H9 (cell line): ENCODE measurements around the gene RPN1. TPM values are rescaled to one million over a fixed set of nuclear protein-coding genes. Genes with fewer than 3 reads are reported as not detected.

Experiments
- DNase-seq: peaks from one replicate; pipeline ENCODE4 v3.0.0-alpha.2; 2017
- H2AFZ ChIP-seq: one replicate; pipeline ENCODE4 v1.6.1; 2013; ENCODE audit warnings: mild to moderate bottlenecking, low read length, control low read depth, moderate library complexity
- H2AK5ac ChIP-seq: 2 replicates; pipeline ENCODE4 v1.6.1; 2013; ENCODE audit warnings: low read length, control low read depth, mixed read lengths; ENCODE audit not compliant: insufficient read length
- H2BK120ac ChIP-seq: one replicate; pipeline ENCODE4 v1.6.1; 2013; ENCODE audit warnings: low read depth, mild to moderate bottlenecking, low read length, control low read depth, inconsistent platforms; ENCODE audit not compliant: poor library complexity, severe bottlenecking
- H2BK12ac ChIP-seq: 2 replicates; pipeline ENCODE4 v1.6.1; 2013; ENCODE audit warnings: low read length, control low read depth, mixed read lengths, low read depth; ENCODE audit not compliant: insufficient read length
- H2BK15ac ChIP-seq: 2 replicates; pipeline ENCODE4 v1.6.1; 2013; ENCODE audit warnings: low read depth, low read length, control low read depth
- H2BK20ac ChIP-seq: one replicate; pipeline ENCODE4 v1.6.1; 2013; ENCODE audit warnings: low read depth, mild to moderate bottlenecking, low read length, control low read depth, inconsistent platforms; ENCODE audit not compliant: poor library complexity, severe bottlenecking
- H2BK5ac ChIP-seq: 2 replicates; pipeline ENCODE4 v1.6.1; 2013; ENCODE audit warnings: low read length, control low read depth, mixed read lengths; ENCODE audit not compliant: insufficient read length
- H3K14ac ChIP-seq: 2 replicates; pipeline ENCODE4 v1.6.1; 2013; ENCODE audit warnings: low read length, control low read depth; ENCODE audit not compliant: insufficient read depth
- H3K18ac ChIP-seq: 2 replicates; pipeline ENCODE4 v1.6.1; 2013; ENCODE audit warnings: low read depth, mild to moderate bottlenecking, mixed read lengths, low read length, control low read depth; ENCODE audit not compliant: insufficient read length
- H3K23ac ChIP-seq: 2 replicates; pipeline ENCODE4 v1.6.1; 2013; ENCODE audit warnings: low read length, control low read depth, mixed read lengths, low read depth; ENCODE audit not compliant: insufficient read length
- H3K23me2 ChIP-seq: 2 replicates; pipeline ENCODE4 v1.6.1; 2013; ENCODE audit warnings: low read depth, mild to moderate bottlenecking, mixed read lengths, low read length, control low read depth; ENCODE audit not compliant: insufficient read length, poor library complexity, severe bottlenecking
- H3K27ac ChIP-seq: 2 replicates; pipeline ENCODE4 v1.5.1; 2013; ENCODE audit warnings: low read length, control low read depth, mixed read lengths, low read depth; ENCODE audit not compliant: insufficient read length
- H3K27me3 ChIP-seq: 2 replicates; pipeline ENCODE4 v1.6.1; 2013; ENCODE audit warnings: low read length, control low read depth, inconsistent platforms; ENCODE audit not compliant: insufficient read depth
- H3K4ac ChIP-seq: 2 replicates; pipeline ENCODE4 v1.6.1; 2013; ENCODE audit warnings: low read depth, mild to moderate bottlenecking, control low read depth, inconsistent platforms, low read length, moderate library complexity
- H3K4me1 ChIP-seq: 2 replicates; pipeline ENCODE4 v1.6.1; 2013; ENCODE audit warnings: low read length, control low read depth, inconsistent platforms; ENCODE audit not compliant: insufficient read depth
- H3K4me2 ChIP-seq: 2 replicates; pipeline ENCODE4 v1.6.1; 2013; ENCODE audit warnings: low read length, control low read depth, mixed read lengths; ENCODE audit not compliant: insufficient read length, insufficient read depth
- H3K56ac ChIP-seq: 2 replicates; pipeline ENCODE4 v1.6.1; 2013; ENCODE audit warnings: low read depth, mild to moderate bottlenecking, mixed read lengths, low read length, control low read depth; ENCODE audit not compliant: insufficient read length
- H3K79me1 ChIP-seq: 2 replicates; pipeline ENCODE4 v1.6.1; 2013; ENCODE audit warnings: low read depth, mild to moderate bottlenecking, moderate library complexity, low read length, control low read depth, inconsistent platforms; ENCODE audit not compliant: insufficient read depth, poor library complexity, severe bottlenecking
- H3K79me2 ChIP-seq: 2 replicates; pipeline ENCODE4 v1.6.1; 2013; ENCODE audit warnings: low read length, control low read depth, inconsistent platforms; ENCODE audit not compliant: insufficient read depth
- H3K9ac ChIP-seq: 2 replicates; pipeline ENCODE4 v1.6.1; 2013; ENCODE audit warnings: low read length, control low read depth, mixed read lengths; ENCODE audit not compliant: insufficient read length; ENCODE audit errors: extremely low read depth
- H3K9me3 ChIP-seq: one replicate; pipeline ENCODE4 v1.6.1; 2013; ENCODE audit warnings: low read depth, low read length, inconsistent platforms; ENCODE audit not compliant: control insufficient read depth
- H3T11ph ChIP-seq: one replicate; pipeline ENCODE4 v1.6.1; 2013; ENCODE audit warnings: mild to moderate bottlenecking, low read length, control low read depth, inconsistent platforms
- H4K20me1 ChIP-seq: one replicate; pipeline ENCODE4 v1.6.1; 2013; ENCODE audit not compliant: control insufficient read depth, insufficient read length, insufficient read depth
- H4K5ac ChIP-seq: 2 replicates; pipeline ENCODE4 v1.6.1; 2013; ENCODE audit warnings: low read depth, mild to moderate bottlenecking, mixed read lengths, low read length, control low read depth; ENCODE audit not compliant: insufficient read length
- H4K8ac ChIP-seq: replicated peaks from 2 replicates; pipeline ENCODE4 v1.6.1; 2013; ENCODE audit warnings: low read length, control low read depth, mixed read lengths, low read depth; ENCODE audit not compliant: insufficient read length
- H4K91ac ChIP-seq: 2 replicates; pipeline ENCODE4 v1.6.1; 2013; ENCODE audit warnings: low read depth, mild to moderate bottlenecking, moderate library complexity, mixed read lengths, low read length, control low read depth; ENCODE audit not compliant: insufficient read length
- H3K27ac Mint-ChIP-seq, 3 experiments: 2 replicates in 2 of 3; 3 replicates in 1 of 3; pipeline ENCODE4 v1.8.0; 2020 to 2021; ENCODE audit warnings: mixed read lengths in 3 of 3, mild to moderate bottlenecking in 1 of 3, moderate library complexity in 1 of 3
- H3K27me3 Mint-ChIP-seq: 2 replicates; pipeline ENCODE4 v1.8.0; 2021; ENCODE audit warnings: low read depth, mild to moderate bottlenecking, moderate library complexity, mixed read lengths
- H3K36me3 Mint-ChIP-seq, 3 experiments: 2 replicates in 2 of 3; 3 replicates in 1 of 3; pipeline ENCODE4 v1.8.0; 2020 to 2021; ENCODE audit warnings: low read depth in 3 of 3, mixed read lengths in 3 of 3; ENCODE audit not compliant: insufficient read depth in 1 of 3
- H3K4me1 Mint-ChIP-seq, 2 experiments: 2 replicates each; pipeline ENCODE4 v1.8.0; 2020; ENCODE audit warnings: mixed read lengths in 2 of 2
- H3K4me3 Mint-ChIP-seq, 2 experiments: 2 replicates in 1 of 2; 3 replicates in 1 of 2; pipeline ENCODE4 v1.8.0; 2020 to 2021; ENCODE audit warnings: mild to moderate bottlenecking in 2 of 2, mixed read lengths in 2 of 2, moderate library complexity in 1 of 2
- H3K9me3 Mint-ChIP-seq, 2 experiments: 2 replicates in 1 of 2; 3 replicates in 1 of 2; pipeline ENCODE4 v1.8.0; 2020; ENCODE audit warnings: mild to moderate bottlenecking in 2 of 2, mixed read lengths in 2 of 2, moderate library complexity in 1 of 2
- CTCF ChIP-seq: fragments of 200-600 bp; sonication (generic); conservative IDR thresholded peaks from 3 replicates; pipeline ENCODE4 v1.8.0; 2021; ENCODE audit warnings: antibody characterized with exemption, mild to moderate bottlenecking
- WGBS: extraction: QIAGEN DNeasy Blood & Tissue Kit; methylation state at CpG from one replicate; pipeline ENCODE4 v1.1.7; 2013; ENCODE audit warnings: missing lambda C conversion rate, low lambda C conversion rate, mixed read lengths; ENCODE audit not compliant: insufficient read length; ENCODE audit errors: extremely low coverage; 5-methylcytosine and 5-hydroxymethylcytosine counted together
- total RNA-seq: library from RNA; stranded (reverse); gene quantifications from 2 replicates; pipeline ENCODE4 v1.2.1, GENCODE V29; 2021

The RPN1 gene
- total RNA-seq, 1 experiment from 2014 or later = 174 TPM

DNA sequence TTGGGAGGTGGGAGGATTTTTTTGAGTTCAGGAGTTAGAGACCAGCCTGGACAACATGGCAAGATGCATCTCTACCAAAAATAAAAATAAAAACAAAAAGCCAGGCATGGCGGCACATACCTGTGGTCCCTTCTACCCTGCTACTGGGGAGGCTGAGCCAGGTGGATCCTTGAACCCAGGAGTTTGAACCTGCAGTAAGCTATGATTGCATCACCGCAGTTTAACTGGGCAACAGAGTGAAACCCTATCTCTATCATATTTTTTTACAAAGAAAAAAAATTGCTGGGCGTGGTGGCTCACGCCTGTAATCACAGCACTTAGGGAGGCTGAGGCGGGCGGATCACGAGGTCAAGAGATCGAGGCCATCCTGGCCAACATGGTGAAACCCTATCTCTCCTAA, 35.8 kb upstream of the RPN1 start:
- H3K14ac ChIP-seq = no peak overlapping the region
- H3K9ac ChIP-seq = no peak overlapping the region
- H3K79me2 ChIP-seq = no peaks in the 10 kb centered on the region
- no peak overlapping the region for H3T11ph ChIP-seq
- peaks cover under 1% of the 10 kb centered on the region for H3K23me2 ChIP-seq
- H4K5ac ChIP-seq = no peak overlapping the region
- no peak overlapping the region for H2BK5ac ChIP-seq
- Mint-ChIP-seq H3K27me3 (0 out of 2 replicates have a peak, but pooled peaks cover 4% of the 10 kb centered on the region), H3K27ac (no peak overlapping the region), H3K36me3 (no peaks in the 10 kb centered on the region), H3K9me3 (no peaks in the 10 kb centered on the region), H3K4me3 (no peak overlapping the region), H3K4me1 (peaks cover 1 to 2% of the 10 kb centered on the region in 2 experiments)
- no peak overlapping the region for H3K18ac ChIP-seq
- H3K23ac ChIP-seq = no peak overlapping the region
- no peak overlapping the region for H4K8ac ChIP-seq
- no peak overlapping the region for H2AK5ac ChIP-seq
- H3K9me3 ChIP-seq = no peaks in the 10 kb centered on the region
- H3K4me1 ChIP-seq = no peaks in the 10 kb centered on the region
- WGBS = no CpG with 5 or more reads among the region's 8 CpGs
- no peaks in the 10 kb centered on the region for H3K79me1 ChIP-seq
- no peak overlapping the region for H3K27ac ChIP-seq
- no peak overlapping the region for H2AFZ ChIP-seq
- no peaks in the 10 kb centered on the region for H4K20me1 ChIP-seq
- DNase-seq = no peak
- H3K27me3 ChIP-seq = no peaks in the 10 kb centered on the region
- H4K91ac ChIP-seq = no peak overlapping the region
- no peak overlapping the region for H2BK12ac ChIP-seq
- no peak overlapping the region for H2BK20ac ChIP-seq
- H2BK15ac ChIP-seq = no peak overlapping the region
- H2BK120ac ChIP-seq = no peak overlapping the region
- H3K4ac ChIP-seq = no peak overlapping the region
- no peak for TF ChIP-seq CTCF
- H3K56ac ChIP-seq = no peak overlapping the region
- no peak overlapping the region for H3K4me2 ChIP-seq
